Measurements from ENCODE around the gene BCDIN3D.

BCDIN3D gene

DNA sequence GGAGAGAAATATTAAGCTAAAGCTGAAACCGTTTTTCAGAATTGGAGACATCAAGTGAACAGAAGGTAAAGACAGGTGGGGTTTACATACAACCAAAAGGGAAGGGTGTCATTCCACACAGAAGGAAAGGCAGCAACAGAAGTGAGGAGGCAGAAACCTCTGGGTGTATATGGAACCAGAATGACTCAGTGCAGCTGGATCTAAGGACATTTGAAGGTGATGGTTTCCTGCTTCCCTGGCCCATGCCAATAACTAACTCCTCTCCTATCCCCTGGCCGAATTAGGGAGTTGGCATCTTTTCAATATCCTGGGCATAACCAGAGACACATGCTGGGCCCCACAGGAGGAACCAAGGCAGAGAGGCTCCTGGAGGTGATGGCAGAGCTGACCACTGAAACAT, 23.1 kb downstream of the BCDIN3D start:
- DNase-seq (ENCODE audit: low read depth): no peak

DNA sequence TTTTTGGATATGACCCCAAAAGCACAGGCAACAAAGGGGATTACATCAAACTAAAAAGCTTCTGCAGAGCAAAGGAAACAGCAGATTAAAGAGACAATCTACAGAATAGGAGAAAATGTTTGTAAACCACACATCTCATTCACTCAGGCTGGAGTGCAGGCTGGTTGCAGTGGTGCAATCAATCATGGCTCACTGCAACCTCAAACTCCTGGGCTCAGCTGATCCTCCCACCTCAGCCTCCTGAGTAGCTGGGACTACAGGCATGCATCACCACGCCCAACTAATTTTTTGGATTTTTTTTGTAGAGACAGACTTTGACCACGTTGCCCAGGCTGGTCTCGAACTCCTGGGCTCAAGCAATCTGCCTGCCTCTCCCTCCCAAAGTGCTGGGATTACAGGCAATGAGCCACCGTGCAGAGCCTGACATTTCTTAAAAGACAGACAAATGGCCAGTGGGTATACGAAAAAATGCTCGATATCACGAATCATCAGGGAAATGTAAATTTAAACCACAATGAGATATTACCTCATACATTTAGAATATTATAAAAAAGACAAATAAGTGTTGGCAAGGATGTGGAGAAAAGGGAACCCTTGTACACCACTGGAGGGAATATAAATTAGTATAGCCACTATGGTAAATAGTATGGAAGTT, 24.5 kb downstream of the BCDIN3D start:
- DNase-seq (ENCODE audit: low read depth): no peak

DNA sequence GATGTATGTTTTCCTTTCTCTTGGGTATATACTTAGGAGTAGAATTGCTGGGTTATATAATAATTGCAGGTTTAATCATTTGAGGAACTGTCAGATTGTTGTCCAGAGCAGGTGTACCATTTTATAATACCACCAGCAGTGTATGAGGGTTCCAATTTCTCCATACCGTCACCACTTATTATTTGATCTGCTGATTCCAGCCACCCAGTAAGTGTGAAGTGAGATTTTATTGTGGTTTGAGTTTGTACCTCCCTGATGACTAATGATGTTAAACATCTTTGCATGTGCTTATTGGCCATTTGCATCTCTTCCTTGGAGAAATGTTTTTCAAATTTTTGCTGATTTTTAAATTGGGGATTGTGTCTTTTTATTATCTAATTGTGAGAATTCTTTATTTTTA, 29.8 kb downstream of the BCDIN3D start:
- DNase-seq (ENCODE audit: low read depth): no peak

DNA sequence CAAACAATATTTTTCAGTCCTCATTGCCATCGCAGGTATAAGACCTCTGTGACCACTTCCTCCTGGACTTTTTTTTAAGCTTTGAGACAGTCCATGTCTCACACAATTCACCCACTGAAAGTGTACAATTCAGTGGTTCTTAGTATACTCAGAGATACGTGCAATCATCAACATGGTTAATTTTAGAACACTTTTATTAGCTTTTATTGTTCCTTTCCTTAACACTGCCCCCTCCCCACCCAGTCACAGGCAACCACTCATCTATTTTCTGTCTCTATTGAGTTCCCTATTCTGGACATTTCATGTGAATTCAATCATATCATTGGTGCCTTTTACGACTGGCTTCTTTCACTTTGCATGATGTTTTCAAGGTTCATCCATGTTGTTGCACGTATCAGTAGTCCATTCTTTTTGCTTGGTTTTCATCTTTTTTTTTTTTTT, 30.9 kb downstream of the BCDIN3D start:
- no peak for DNase-seq (ENCODE audit: low read depth)

GRCh38 chr12:49811136-49811535, 31.8 kb downstream of the BCDIN3D start:
- no peak for DNase-seq (ENCODE audit: low read depth)

DNA sequence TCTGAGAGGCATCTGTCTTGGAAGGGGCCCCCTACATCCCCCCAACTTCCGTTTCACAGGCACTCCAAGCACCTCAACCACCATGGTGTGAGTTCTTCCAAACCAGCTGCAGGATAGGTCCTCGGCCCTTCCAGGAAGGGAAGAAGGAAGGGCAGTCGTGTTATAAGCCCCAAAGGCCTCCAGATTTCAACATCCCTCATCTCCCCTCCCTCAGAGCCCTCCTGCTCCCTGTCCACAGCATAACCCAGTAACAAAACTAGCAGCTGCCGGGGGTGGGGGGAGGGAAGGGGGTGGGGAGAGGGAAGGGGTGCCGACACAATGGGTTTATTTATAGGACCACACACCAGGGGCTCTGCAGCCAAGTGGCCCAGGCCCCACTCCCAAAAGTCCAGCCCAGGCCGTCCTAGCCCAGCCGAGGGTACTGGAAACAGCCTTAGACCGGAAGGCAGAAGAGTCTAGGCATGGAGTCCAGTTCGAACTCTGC, 33.0 kb downstream of the BCDIN3D start:
- no peak for DNase-seq (ENCODE audit: low read depth)

- no peak for DNase-seq (ENCODE audit: low read depth)
Observed at GRCh38 chr12:49809381-49809905, 33.5 kb downstream of the BCDIN3D start.

- DNase-seq (ENCODE audit: low read depth): no peak
Observed at GRCh38 chr12:49808686-49809380, 34.1 kb downstream of the BCDIN3D start.

DNA sequence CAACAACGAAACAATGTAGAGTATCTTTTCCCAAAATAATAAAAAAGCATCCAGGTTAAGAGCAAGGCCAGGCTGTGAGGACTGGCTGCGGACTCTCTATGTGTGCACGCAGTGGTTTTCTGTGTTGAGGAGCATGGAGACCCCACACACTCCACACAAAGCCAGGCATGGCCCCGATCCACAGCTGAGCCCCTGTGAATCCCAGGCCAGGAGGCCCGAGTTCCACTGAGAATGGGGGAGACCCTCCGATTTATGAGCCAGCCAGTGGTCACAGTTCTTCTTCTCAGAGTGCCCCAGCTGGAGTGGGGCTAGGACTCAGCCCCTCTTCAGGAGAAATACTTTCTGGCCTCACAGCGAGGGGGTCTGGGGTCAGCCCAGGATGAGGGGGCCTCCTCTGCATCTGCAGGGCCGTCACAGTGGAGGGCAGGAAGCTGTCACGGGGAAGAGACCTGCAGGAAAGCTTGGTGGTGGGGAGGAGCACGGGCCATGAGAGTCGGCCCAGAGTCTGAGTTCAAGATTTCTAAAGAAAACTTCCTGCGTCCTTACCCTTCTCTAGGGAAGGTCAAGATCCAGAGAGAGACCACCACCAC, 34.8 kb downstream of the BCDIN3D start:
- DNase-seq (ENCODE audit: low read depth): no peak

DNA sequence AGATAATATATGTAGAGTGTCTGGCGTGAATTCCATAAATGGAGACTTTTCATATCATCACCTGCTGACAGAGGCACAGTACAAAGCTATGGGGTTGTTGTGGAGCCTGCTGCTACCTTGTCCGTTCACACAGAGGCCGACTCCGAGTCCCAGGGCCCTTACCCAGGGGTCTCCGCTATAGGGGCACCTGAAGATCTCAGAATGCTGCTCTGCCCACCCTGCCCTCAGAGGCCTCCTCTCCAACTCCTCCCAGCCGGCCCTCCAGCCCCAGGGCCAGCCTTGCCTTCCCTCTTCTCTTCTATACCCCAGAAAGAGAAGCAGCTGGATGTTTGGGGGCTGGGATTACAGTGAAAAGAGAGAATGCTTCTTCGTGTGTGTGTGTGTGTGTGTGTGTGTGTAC, 36.0 kb downstream of the BCDIN3D start:
- DNase-seq (ENCODE audit: low read depth): no peak

DNA sequence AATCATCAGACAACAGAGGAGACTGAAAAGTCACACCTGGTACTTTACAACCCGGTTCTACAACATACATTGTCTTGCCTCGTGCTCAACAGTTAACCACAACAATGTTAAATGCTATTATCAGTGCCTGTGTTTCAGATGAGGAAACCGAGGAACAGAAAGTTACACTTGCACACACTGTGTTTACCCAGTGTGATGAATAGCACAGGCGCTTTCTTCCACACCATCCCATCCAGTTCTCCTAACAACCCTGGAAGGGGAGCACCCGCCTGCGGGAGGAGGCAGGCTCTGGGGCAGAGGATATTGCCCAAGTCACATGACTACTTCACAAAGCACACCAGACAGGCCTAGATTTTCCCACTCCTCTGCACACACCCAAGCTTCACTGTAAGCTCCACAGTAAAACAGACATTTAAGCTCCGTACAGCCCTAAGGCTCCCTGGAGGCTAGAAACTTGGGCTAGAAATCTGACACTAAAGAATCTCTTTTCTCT, 36.5 kb downstream of the BCDIN3D start:
- no peak for DNase-seq (ENCODE audit: low read depth)

DNA sequence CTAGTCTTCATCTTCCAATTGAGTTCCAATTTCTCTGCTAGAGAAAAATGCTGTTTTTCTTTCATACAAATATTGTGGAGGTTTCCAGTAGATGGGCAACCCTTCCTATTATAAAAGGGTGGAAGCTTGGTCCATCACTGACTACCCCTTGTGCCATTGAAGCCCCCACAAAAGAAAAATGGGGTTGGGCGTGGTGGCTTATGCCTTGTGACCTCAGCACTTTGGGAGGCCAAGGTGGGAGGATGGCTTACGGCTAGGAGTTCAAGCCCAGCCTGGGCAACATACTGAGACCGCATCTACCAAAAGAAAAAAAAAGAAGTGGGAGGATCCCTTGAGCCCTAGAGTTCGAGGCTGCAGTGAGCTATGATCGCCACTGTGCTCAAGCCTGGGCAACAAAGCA, 37.5 kb downstream of the BCDIN3D start:
- no peak for DNase-seq (ENCODE audit: low read depth)

GRCh38 chr12:49804821-49805220, 38.1 kb downstream of the BCDIN3D start:
- no peak for DNase-seq (ENCODE audit: low read depth)

DNA sequence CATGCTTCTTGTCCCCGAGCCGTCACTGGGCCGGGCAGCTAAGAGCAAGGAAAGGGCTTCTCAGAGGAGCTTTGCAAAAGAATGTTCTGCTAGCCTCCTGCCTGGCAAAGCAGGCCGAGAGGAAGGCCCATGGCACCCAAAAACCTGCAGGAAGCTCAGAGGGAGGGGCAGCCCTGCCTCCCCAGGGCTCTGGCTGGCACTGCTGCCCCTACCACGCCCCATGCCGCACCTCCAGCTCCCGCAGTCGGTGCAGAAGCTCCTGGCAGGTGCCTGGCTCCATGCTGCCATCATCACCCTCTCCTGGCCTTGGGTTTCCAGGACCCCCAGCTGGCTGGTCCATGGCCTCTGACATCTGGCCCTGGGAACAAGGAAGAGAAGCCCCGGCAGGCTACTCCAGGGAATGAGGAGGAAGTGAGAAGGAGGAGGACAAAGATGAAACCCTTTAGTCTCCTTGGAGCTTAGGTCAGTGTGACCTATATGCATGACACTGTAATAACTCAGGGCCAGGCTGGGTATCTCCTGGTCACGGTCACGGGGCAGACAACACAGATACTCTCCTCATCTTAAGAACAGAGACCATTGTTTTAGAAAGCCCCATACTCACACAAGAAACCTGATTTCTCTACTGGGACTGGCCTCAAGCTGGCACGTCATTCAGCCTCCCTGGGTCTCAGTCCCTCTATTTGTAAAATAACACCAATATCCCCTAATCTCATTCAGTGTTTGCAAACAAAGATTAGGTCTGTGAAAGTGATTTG, 39.0 kb downstream of the BCDIN3D start:
- DNase-seq (ENCODE audit: low read depth): no peak

GRCh38 chr12:49801141-49802063, 41.5 kb downstream of the BCDIN3D start:
- DNase-seq (ENCODE audit: low read depth): no peak

DNA sequence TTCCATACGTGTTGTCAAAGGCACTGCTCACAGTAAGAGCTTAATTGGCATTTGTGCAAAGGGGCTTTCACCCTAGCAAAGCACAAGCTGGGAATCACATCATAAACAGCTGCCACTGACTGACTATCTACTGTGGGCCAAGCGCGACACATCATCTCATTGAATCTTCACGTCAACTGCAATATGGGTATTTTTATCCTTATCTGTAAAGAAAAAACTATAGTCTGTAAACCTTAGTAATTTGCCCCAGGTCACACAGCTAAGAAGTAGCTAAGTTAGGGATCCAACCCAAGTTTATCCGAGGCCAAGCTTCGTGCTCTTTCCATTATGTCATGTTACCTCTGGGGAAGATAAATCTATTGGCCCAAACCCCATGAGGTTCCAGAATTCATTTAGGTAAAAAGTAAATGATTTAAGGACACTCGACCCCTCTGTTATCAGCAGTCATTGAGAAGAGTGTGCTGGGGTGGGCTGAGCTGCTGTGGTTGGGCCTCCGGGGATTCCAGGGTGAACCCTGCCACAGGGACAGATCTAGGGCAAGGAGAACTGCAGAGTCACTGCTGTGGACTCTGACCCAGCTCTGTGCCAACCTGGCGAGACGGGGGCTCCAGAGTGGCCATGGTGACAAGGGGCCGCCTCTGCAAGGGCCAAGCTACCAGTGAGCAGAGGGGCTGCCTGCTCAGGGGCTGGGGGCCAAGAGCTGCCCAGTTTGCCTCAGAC, 42.3 kb downstream of the BCDIN3D start:
- no peak for DNase-seq (ENCODE audit: low read depth)

DNA sequence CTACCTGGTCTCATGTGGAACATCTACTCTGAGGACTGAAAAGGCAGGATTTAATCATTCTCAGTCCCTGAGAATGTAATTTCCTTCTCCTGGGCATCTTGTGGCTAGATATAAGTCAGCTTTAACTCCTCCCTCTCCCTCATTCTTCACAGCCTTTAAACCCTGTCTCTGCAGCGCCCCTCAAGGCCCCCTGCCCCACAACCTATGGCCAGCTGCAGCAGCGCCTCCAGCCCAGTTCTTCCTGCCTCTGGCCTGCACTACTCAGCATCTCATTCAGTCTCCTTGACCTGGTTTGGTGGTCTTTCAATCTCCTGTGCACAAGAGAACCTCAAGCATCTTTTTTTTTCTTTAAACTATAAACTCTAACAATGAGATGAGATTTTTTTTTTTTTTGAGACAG, 44.0 kb downstream of the BCDIN3D start:
- no peak for DNase-seq (ENCODE audit: low read depth)

GRCh38 chr12:49798248-49798647, 44.7 kb downstream of the BCDIN3D start:
- no peak for DNase-seq (ENCODE audit: low read depth)

GRCh38 chr12:49797449-49797776, 45.5 kb downstream of the BCDIN3D start:
- no peak for DNase-seq (ENCODE audit: low read depth)

- DNase-seq (ENCODE audit: low read depth): no peak
Observed at GRCh38 chr12:49796606-49797448, 46.1 kb downstream of the BCDIN3D start.

All from CMK (cell line).